HG03460 (cell line): Measurements from ENCODE around the gene C14orf180.

Source experiments
- ATAC-seq: cut with Tn5 transposase; IDR thresholded peaks from one replicate; pipeline ENCODE4 v1.9.1; 2021; ENCODE audit not compliant: unreplicated experiment

Gene C14orf180

DNA sequence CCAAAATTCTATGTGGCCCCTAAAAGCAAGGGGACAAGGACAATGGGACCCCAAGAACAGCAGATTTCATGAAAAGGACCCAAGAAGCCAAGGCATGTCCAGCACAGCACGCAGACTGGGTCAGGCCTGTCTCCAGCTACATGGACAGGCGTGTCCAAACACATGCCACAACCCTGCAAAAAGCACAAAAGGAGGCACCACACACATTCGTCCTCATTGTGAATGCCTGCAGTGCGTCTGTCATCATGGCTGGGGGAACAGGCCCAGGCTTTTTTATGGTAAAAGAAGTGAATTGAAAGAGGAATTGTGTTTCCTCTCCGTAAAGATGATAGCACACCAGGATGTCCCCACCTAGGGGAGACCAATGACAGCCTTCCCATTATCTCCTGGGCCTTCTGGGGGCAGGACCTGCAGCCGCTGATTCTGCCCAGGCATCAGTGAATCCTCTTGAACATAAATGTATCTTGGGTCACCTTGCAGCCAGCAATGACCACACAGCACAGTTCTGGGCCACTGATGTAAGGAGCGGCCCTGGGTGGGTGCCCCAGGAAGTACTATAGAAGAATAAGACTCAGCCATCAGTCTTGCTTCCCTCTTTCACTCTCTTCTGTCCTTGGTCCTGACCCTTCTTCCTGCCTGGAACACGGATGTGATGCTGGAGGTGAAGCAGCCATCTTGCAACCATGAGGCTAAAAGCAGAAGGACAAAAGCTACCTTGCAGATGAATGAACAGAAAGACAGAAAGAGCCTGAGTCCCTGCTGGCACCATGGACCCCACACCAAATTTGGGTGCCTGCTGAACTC is 29.8 kb upstream of the C14orf180 start:
- ATAC-seq, result no peak

DNA sequence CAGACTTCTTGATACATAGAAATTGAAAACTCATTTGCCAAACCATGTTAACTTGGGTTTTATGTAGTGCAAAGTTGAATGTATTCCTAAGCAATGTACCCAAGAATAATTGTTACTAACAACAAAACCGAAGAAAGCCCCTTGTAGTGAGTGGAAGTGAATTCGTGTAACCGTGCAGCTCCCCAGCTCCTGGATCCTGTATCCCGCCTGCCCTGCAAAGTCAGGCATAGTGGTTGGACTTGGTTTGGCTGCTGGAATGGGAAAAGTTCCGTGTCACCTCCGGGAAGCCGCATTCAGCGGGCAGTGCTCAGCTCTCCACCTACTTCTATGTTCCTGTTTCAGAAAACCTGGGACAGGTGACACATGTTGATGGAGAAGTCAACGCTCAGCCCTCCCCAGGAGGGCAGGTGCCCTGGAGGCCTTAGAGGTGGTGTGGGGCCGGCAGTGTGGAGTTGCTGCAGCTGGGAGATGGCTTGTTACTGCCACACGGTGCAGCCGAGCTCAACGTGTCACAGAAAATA is 29.2 kb upstream of the C14orf180 start:
- ATAC-seq, result no peak

DNA sequence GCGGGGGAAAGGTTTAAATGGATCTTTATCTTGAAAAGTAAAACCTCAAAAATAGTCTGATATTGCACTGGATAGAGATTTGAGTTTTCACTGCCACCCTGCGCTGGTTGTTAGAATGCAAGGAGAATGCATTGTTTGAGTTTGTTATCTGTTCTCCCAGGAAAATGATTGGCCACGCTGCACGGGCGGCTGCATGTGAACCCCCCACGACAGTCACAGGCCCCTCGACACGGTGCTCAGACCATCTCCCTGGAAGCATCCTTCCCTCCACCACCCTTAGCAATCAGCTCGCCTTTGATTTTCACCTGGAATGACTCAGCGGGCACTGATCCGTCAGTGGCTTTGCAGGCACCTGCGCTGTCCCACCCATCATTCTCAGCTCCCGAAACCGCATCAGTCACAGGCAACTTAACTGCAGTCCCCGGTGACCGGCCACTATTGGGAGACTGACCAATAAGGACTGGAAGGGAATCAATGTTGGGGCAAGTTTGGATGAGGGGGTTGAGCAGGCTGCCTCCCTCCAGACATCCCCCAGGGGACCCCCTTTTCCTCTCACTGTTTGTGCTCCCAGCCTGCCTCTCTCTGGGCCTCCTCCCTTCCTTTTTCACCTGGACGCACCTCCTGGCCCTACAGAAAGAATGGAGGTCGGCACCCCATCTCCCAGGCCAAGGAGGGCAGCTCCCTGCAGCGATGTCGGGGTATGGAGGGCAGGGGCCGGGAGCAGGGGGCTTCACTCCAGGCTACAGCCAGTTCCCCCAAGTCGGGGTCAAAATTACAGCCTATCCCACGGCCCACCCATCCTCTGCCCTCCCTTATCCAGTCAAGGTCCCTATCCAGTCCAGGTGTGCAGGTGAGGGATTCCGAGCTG is 28.5 kb upstream of the C14orf180 start:
- no peak for ATAC-seq

DNA sequence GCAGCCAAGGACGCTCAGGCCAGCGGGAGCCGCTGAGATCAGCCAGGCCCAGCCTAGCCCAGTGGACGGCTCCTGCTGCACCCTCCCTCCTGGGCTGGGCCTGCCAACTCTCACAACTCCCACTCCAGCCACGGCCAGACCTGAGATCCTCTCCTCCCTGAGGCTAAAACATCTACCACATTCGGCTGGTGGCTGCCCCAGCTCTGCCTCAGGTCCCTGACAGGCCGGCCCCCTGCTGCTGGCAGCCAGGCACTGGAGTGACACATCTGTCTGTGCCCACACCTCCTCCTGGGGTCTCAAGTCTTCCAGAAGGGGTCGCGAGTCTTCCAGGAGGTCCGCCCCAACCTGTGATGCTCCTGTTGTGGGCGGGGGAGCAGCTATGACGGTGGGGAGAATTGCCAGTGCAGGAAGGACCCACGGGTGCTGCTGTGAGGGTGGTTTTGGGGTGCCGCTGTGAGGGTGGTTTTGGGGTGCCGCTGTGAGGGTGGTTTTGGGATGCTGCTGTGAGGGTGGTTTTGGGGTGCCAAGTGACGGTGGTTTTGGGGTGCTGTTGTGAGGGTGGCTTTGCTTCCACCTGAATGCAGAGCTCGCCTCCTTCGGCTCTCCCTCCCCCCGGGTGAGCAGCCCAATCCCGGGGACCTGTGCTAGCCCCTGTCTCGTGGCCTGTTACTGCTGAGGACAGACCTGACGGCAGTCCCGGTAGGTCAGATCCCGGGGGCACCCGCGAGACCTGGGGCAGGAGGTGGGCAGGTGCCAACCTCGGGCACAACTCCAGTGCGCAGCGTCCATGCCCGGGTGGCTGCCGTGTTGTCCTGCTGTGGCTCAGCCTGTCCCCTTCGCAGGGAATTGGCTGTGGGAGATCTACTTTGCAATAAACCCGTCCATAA is 27.5 kb upstream of the C14orf180 start:
- no peak for ATAC-seq

DNA sequence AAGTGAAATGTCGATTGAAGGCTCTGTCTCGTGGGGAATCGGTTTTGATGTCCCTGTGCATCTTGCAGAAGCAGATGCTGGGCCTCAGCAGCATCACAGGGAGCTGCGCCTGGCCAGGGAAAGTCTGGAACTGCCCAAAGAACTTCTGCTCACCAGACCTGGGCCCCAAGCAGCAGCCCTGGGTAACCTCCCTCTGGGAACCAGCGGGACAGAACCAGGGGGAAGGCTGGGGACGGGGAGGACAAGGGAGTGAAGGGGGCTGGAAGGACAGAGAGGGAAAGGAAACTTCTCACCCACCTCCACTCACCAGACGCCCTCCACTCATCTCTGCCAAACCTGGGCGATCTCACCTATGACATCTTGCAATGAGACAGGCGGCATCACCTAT is 26.8 kb upstream of the C14orf180 start:
- ATAC-seq, result no peak

DNA sequence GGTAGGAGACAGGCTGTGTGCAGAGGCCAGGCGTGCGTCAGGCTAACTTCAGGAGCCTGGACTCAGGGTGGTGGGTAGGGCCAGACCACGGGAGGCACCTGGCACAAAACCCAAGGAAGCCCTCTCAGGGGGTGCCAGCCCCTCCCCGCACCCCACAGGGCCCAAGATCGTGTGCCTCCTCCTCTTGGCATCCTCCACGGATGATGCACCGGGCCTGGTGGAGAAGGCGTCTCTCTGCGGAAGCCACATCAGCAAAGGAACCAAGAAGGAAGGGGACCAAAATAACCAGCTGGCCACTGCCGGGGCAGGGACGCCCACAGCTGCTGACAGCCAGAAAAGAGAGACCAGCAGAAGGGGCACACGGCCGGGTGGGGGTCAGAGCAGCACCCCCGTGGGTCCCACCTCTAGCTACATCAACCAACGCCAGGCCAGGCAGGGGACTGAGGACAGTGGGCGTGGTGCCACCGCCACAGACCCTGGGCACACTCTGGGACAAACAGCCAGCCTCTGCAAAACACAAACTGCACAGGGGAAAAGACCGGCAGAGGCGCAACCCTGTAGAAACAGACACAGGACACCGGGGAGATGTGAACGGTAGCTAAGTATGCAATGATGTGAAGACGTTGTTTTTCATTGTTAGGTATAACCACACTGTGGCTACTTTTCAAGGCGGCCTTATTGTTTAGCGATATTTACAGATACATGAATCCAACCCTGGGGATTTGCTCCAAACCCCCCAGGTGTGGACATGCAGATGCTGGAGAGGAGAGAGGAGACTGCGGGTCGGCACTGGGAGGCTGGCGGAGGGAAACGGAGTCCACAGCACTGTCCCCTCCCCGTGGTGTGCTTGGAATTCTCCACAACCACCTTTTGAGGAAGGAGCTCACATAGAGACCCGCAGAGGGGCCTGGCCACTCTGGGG is 26.1 kb upstream of the C14orf180 start:
- ATAC-seq, result no peak

DNA sequence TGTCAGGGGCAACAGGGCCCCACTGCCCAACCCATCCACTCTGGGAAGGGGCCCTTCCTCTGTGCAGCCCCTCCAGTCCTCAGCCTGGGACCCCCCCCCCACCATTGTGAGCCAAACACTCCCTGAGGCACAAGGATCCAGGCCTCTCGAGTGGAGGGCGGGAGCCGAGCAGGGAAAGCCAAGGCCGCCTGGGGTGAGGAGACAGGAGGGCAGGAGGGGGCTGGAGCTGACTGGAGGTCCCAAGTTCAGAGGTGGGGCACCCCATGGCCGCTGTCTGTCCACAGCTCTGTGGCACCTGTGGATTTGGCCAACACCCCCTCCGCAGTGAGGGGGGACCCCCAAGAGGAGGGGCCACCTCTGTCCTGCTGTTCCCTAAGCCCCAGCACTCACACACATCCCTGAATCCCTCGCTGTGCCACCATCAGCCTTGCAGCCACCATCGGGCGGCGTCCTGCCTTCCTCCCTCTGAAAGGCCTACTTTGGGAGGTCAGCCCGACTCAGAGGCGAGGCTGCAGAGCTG is 25.4 kb upstream of the C14orf180 start:
- ATAC-seq, result no peak

DNA sequence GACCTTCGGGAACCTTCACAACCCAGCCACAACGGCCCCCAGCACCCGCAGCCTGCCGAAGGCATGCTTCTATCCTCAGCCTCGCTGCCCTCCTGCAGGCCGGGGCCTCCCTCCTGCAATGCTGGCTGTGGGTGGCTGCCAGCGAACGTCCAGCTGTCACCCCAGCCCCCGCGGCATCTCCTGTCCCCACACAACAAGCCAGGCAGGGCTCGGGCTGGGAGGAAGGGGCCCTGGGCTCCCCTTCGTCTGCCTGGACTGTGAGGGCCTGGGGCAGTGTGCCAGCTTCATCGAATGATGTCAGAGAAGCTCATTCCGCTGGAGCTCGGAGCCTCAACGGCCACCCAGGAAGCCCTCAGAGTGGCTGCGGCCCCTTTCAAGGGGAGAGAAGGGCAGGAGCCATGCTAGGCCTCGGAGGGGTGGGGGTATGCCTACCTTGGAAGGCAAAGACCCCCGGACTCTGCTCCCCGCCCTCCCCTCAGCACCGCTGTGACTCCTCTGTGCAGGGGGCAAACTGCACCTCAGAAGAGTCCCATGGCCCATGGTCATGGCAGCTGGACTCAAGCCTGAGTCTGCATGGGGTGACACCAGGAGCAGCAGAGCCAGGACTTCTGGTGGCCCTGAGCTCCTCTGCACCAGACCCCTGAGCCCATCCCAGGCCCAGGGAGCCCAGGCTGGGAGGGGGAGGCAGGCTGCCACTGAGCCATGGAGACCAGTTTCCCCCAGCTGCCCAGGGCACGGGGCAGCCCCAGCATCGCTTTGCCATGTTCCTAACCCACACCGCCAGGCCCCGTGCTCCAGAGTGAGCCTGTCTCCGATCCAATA is 24.7 kb upstream of the C14orf180 start:
- no peak for ATAC-seq

DNA sequence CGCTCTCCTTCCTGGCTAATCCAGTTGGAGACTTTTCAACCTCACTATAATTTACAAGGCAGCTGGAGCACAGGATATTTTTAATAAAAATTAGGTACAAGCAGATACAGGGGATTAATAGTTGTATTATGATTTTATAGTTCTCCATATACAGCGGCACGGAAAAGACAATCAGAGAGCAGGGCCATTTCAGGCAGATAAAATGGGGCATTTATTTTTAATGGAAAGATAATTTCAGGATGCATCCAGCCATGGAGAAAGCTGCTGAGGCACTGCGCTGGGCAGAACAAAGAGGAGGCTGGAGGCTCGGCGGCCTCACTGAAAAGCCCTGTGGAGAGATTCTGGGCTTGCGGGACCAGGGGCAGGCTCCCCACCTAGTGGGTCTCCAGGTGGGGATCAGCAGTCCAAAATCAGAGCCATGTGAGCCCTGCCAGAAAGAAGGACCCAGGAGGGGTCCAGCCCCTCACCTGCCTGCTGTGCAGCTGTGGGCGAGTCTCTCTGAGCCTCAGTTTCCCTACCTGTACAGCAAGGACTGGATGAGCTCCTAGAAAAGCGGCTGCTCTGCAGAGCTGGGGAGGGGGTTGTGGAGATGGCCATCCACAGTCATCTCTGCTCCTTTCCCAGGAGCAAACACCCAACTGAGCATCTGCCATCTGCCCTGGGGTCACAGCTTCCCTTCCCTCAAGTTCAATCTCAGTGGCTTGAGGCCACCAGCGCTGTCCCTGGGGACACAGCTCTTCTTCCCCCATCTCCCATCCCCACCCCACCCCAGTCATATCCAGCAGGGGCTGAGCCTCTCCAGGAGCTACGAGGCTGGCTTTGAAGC is 23.9 kb upstream of the C14orf180 start:
- no peak for ATAC-seq

DNA sequence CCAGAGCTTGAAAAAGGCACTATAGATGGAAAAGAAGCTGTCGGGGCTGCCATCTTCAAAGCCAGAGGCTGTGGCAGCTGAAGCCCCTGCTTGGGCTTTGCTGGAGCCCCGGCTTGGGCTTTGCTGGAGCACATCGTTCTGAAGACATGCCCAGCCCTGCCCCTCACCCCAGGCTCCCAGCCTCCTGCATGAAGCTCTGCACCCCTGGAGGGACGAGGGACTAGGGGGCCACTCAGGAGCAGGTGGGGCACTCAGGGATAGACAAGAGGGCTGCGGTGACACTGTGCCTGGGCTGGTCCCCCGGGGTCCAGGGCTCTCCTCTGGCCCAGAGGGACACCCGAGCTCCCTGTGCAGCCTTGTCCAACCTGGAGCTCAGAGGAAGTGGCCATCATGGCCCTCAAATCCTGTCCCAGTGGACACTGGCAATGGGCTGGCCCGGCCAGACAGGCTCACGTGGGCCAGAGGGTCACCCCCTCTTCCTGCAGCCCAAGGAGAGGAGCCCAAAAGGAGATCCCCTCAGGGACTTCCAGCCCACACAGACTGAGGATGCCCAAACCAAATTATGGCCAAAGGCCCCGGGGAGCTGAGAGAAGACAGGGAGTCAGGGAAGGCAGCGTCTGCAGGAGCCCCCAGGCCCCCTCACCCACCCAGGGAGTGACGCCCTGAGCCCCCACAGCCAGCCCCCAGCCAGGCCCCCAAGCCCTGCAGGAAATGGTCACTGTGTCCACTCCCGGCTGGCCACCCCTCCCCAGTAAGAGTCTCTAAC is 23.1 kb upstream of the C14orf180 start:
- ATAC-seq, result no peak

DNA sequence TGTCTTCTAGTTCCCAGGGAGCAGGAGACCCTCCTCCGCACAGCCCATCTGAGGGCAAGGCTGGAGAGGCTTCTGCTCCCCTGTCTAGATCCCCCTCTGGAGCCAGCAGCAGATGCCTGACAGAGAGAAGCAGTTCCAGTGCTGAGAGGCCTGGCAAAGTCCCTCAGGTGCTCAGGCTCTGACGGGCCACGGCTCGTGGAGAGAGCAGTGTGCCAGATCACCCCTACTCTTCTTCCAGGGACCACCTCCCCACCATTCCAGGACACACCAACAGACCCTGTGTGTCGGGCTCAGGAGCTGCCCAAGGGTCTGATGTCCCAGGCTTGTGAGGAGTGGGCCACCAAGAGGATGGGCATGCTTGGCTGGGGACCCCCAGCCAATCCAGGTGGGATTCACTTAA is 22.5 kb upstream of the C14orf180 start:
- no peak for ATAC-seq

DNA sequence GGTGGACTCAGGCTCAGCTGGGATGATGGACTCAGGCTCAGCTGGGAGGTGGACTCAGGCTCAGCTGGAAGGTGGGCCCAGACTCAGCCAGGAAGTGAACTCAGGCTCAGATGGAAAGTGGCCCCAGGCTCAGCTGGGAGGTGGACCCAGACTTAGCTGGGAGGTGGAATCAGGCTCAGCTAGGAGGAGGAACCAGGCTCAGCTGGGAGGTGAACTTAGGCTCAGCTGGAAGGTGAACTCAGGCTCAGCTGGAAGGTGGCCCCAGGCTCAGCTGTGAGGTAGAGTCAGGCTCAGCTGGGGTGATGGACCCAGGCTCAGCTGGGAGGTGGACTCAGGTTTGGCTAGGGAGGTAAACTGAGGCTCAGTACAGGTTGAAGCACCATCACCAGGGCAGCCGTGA is 21.8 kb upstream of the C14orf180 start:
- ATAC-seq, result no peak

DNA sequence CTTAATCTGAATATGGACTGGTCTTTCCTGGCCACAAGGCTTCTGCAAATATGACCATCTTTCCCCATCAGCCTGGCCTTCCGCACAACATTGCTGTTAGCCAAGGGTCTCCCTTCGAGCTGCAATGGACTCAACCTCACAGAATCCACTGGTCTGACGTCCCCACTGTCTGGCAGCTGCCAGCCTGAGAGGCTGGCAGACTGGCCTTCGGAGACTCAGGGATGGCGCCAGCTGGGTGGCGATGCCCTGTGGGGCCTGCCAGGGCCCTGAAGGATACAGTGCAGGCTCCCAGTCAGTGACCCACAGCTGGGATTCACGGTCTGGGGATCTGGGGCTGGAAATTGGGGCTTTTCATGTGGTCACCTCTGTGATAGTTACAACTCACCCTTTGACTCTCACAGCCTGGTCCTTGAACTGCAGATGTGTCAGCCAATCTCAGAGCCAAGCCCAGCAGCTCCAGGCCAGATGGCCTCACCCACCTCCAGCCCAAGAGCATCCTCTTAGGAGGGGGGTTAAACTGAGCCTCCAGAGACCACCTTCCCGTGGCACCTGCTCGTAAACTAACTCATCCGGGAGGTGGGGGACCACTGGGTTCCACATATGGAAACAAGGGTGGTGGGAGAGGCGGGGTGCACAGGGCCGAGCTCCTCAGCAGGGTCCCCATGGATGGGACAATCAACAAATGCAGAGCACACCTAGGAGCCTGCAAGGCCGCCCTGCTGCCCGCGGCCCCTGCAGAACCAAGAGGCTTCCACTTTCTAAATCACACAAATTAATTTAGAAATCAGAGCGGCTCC is 21.1 kb upstream of the C14orf180 start:
- ATAC-seq, result no peak

DNA sequence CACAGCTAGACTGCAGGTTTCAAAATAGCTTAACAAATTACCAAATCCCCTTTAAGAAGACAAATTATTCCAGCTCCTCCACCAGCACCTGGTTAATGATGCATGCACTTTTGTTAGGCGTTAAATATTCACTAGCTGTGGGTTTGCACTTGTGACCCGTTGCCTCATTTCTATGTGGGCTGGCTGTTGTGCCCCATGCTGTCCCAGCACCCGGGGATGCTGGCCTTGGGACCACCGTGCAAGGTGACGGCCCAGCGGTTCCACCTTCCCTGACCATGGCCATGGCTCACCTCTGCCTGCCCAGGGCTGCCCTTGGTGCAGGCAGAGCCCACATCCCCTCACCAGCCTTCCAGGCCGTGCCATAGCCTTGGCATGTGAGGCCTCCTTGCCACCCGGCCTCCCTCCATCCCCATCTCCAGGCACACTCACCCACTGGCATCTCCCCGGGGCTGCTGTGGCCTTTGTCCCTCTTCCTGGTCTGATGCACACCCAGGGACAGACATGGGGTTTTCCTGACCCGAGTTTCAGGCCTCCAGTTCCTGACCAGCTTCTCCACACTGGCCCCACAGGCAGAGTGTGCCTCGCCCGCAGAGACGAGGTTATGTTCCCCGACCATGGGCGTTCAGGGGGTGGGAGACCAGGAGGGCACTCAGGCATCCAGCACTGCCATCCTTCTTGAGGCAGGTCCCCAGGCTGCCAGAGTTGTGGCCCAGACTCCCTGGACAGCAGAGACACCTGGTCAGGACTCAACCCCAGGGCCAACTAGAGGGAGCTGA is 20.3 kb upstream of the C14orf180 start:
- no peak for ATAC-seq

DNA sequence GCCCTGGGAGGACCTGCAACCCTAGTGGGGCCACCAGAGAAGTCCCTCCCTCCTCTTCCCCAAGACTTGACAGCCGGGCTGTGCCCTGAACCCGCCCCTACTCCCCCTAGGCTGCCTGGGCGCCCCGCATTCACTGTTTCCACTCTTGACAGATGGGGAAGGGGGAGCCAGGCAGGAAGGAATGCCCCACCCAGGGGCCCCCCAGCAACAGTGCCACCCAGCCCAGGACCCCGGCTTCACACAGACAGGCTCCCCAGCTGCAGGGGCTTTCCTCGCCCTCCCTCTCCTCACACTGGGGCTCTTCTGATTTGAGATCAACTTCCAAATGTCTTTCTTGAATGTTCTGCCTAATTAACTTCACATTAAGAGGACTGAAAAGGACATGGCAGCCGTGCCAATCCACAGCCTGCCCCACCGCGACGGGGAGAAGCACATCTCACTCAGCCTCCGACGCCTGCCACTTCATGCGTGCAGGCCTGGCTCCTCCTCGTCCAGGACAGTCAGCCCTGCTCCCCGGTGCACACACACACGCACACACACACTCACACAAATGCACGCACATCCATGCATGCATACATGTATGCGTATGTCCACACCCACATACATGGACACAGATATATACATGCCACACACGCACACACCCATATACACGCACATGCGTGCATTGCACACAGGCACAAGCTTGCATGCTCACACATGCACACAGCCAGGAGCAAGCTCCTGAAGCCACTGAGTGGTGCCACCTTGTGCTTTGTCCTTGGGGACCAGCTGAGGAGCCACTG is 19.6 kb upstream of the C14orf180 start:
- no peak for ATAC-seq
